Fibroblast of lung (primary cell): Measurements from ENCODE around the gene TANGO2. TPM values are rescaled to one million over a fixed set of nuclear protein-coding genes. Genes with fewer than 3 reads are reported as not detected.

Experiments used
- DNase-seq, 2 donors: peaks; one replicate each; pipeline versions ENCODE4 v3.0.0 to v3.0.0-alpha.2; 2010; ENCODE audit warnings: low read depth in 2 of 2
- H2AFZ ChIP-seq: 2 replicates; pipeline ENCODE4 v1.5.1; 2012; ENCODE audit warnings: low read length, control low read depth, inconsistent platforms
- H3K27ac ChIP-seq: 2 replicates; pipeline ENCODE4 v1.5.1; 2011; ENCODE audit warnings: low read length, control low read depth; ENCODE audit not compliant: insufficient read depth
- H3K27me3 ChIP-seq: 2 replicates; pipeline ENCODE4 v1.5.1; 2011; ENCODE audit warnings: mild to moderate bottlenecking, low read length; ENCODE audit not compliant: control insufficient read depth, insufficient read depth
- H3K36me3 ChIP-seq: 2 replicates; pipeline ENCODE4 v1.5.1; 2011; ENCODE audit warnings: low read length; ENCODE audit not compliant: control insufficient read depth, insufficient read depth
- H3K4me1 ChIP-seq: 2 replicates; pipeline ENCODE4 v1.5.1; 2011; ENCODE audit warnings: low read length; ENCODE audit not compliant: control insufficient read depth, insufficient read depth; ENCODE audit errors: extremely low read depth
- H3K4me2 ChIP-seq: 2 replicates; pipeline ENCODE4 v1.5.1; 2011; ENCODE audit warnings: low read length, control low read depth; ENCODE audit not compliant: insufficient read depth; ENCODE audit errors: extremely low read depth
- H3K4me3 ChIP-seq, 4 experiments: fragments of 200-600 bp in 1 of 4; sonication (generic) in 1 of 4; replicated peaks in 1 of 4; 2 replicates each; pipeline ENCODE4 v1.5.1; 2011 to 2016; ENCODE audit warnings: low read length in 4 of 4, low read depth in 3 of 4, mild to moderate bottlenecking in 3 of 4, control low read depth in 2 of 4, inconsistent platforms in 1 of 4, mixed read lengths in 1 of 4; ENCODE audit not compliant: insufficient read depth in 1 of 4; ENCODE audit errors: control extremely low read depth in 1 of 4
- H3K79me2 ChIP-seq: 2 replicates; pipeline ENCODE4 v1.5.1; 2012; ENCODE audit warnings: mild to moderate bottlenecking, low read length, inconsistent platforms; ENCODE audit not compliant: control insufficient read depth, insufficient read depth
- H3K9ac ChIP-seq: 2 replicates; pipeline ENCODE4 v1.5.1; 2011; ENCODE audit warnings: mild to moderate bottlenecking, low read length, control low read depth; ENCODE audit not compliant: insufficient read depth
- H3K9me3 ChIP-seq: 2 replicates; pipeline ENCODE4 v1.5.1; 2012; ENCODE audit warnings: low read depth, low read length; ENCODE audit not compliant: control insufficient read depth, insufficient read depth
- H4K20me1 ChIP-seq: 2 replicates; pipeline ENCODE4 v1.5.1; 2011; ENCODE audit warnings: low read length; ENCODE audit not compliant: control insufficient read depth, insufficient read depth; ENCODE audit errors: extremely low read depth
- EZH2 ChIP-seq: IDR thresholded peaks from 2 replicates; pipeline ENCODE4 v1.5.1; 2012; ENCODE audit warnings: low read length, control low read depth, mild to moderate bottlenecking; ENCODE audit errors: missing control alignments
- polyA plus RNA-seq, 2 donors: library from polyadenylated mRNA; depleted of rRNA in 1 of 2; stranded (reverse) in 1 of 2; unstranded in 1 of 2; fragments of >200 nt; gene quantifications; 2 replicates each; pipeline ENCODE4 v1.2.1, GENCODE V29; 2011 to 2012; ENCODE audit warnings: missing spikeins in 1 of 2
- total RNA-seq: library from RNA; depleted of rRNA; stranded (reverse); fragments of >200 nt; gene quantifications from 2 replicates; pipeline ENCODE4 v1.2.1, GENCODE V29; 2014
- TF ChIP-seq, protein P1 (sequence below), 2 donors: IDR thresholded peaks in 1 of 2; conservative IDR thresholded peaks in 1 of 2; 1 replicate in 1 of 2; 2 replicates in 1 of 2; pipeline ENCODE4 v1.5.1; 2011 to 2012; ENCODE audit warnings: low read length in 2 of 2, control low read depth in 1 of 2, inconsistent platforms in 1 of 2, low read depth in 1 of 2, mild to moderate bottlenecking in 1 of 2

The TANGO2 gene
- total and polyA plus RNA-seq, 2 donors (not counting 1 experiment from before 2014, with no cell fraction given), result 28.3 to 52.8 TPM

DNA sequence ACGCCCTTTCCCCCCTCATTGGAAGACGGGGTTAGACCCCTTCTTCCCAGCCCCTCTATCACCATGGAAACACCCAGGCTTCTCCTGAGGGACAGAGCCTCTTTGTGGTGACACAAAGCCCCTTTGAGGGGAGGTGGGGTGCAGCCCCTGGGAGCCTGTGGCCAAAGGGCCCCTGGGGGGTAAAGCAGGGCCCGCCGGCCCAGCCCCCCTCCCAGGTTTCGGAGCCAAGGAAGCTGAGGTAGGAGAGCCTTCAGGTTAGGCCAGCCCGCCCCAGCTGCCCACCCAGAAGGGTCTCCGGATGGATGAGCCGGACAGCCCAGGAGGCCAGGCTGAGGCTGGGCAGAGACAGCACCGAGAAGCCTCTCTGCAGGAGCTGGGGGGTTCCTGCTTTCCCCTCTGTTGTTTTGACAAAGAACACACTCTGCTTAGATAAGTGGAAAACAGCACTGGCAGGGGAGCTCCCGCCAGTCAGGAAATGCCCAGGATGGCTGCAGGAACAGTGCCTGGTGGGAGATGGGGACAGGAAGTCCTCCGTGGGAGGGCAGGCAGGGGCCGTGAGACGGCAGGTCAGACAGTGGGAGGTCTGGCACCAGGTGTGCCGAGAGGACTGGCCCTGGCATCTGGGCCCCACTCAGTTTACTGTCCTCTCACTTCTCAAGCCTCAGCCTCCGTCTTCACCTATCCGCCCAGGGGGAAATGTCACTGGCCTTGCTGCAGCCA lies 22.5 kb upstream of the TANGO2 start:
- no peak overlapping the region for H3K4me2 ChIP-seq

DNA sequence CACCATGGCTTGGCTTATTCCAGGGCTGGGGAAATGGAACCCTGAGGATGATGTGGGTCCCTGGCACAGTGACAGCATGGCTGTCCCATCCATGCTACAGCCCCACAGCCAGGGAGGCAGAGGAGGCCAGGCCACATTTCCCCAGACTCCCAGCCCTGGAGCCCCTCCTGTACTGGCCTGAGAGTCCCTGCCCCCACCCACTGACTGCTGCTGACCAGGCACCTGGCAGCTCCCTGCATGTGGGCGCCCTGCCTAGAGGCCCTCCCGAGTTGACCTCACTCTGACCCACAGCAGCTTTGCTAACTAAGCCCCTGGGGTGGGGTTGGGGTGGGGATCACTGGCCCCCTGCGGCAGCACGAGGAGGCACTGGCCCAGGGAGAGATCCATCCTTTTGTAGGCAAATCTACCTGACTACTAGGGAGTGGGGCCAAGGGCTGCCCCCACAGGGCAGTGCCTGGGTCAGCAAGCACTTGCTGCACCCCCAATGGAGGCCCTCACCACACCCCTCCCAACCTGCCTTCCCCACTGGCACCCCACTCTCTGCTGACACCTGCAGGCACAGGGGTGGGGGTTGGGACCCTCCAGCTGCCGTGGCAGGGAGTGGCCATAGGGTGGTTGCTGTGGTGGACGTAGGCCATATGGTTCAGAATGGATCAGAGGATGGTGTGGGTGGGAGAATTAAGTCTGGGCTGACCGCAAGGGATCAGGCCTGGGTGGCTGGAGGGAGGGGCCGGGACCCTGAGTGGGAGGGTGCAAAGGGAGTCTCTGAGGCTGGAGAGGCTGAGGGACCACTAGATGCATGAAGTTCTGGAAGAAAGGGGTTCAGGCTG lies 21.7 kb upstream of the TANGO2 start:
- no peak for TF ChIP-seq EZH2
- TF ChIP-seq, protein P1, sequence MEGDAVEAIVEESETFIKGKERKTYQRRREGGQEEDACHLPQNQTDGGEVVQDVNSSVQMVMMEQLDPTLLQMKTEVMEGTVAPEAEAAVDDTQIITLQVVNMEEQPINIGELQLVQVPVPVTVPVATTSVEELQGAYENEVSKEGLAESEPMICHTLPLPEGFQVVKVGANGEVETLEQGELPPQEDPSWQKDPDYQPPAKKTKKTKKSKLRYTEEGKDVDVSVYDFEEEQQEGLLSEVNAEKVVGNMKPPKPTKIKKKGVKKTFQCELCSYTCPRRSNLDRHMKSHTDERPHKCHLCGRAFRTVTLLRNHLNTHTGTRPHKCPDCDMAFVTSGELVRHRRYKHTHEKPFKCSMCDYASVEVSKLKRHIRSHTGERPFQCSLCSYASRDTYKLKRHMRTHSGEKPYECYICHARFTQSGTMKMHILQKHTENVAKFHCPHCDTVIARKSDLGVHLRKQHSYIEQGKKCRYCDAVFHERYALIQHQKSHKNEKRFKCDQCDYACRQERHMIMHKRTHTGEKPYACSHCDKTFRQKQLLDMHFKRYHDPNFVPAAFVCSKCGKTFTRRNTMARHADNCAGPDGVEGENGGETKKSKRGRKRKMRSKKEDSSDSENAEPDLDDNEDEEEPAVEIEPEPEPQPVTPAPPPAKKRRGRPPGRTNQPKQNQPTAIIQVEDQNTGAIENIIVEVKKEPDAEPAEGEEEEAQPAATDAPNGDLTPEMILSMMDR (conservative IDR thresholded peaks at IDR 0.05 in 1 of 2, IDR thresholded peaks at IDR 0.05 in 1 of 2; ENCODE audit: low read depth in 1 of 2, low read length in 2 of 2), result no peak
- Histone ChIP-seq H3K9me3 (no peaks in the 10 kb centered on the region), H3K9ac (no peak overlapping the region), H3K4me3 (no peak overlapping the region), H3K4me2 (no peak overlapping the region), H3K36me3 (no peaks in the 10 kb centered on the region), H3K79me2 (no peaks in the 10 kb centered on the region), H4K20me1 (no peaks in the 10 kb centered on the region), H3K27me3 (peaks cover 4% of the 10 kb centered on the region), H2AFZ (no peak overlapping the region), H3K27ac (no peak overlapping the region), H3K4me1 (peaks cover 11% of the 10 kb centered on the region)
- peak in 1 of 2 donors; percentile 46 for DNase-seq

More for the DNA sequence above, 22.5 kb upstream of the TANGO2 start:
- no peak overlapping the region for H2AFZ ChIP-seq
- no peak for DNase-seq
- TF ChIP-seq EZH2, result no peak
- TF ChIP-seq, protein P1 (conservative IDR thresholded peaks at IDR 0.05 in 1 of 2, IDR thresholded peaks at IDR 0.05 in 1 of 2; ENCODE audit: low read depth in 1 of 2, low read length in 2 of 2), result no peak
- peaks cover 11% of the 10 kb centered on the region for H3K4me1 ChIP-seq
- no peaks in the 10 kb centered on the region for H3K9me3 ChIP-seq
- H3K27ac ChIP-seq, result no peak overlapping the region
- no peaks in the 10 kb centered on the region for H3K79me2 ChIP-seq
- H3K9ac ChIP-seq, result no peak overlapping the region
- no peaks in the 10 kb centered on the region for H4K20me1 ChIP-seq
- no peaks in the 10 kb centered on the region for H3K36me3 ChIP-seq
- H3K27me3 ChIP-seq, result peaks cover 4% of the 10 kb centered on the region
- H3K4me3 ChIP-seq, result no peak overlapping the region
